Tibial nerve (tissue), 4 donors: ENCODE results near the gene SCPEP1.

ENCODE experiments used
- CTCF ChIP-seq, 5 experiments: fragments of 200-600 bp in 3 of 5; fragments of 450-650 bp in 2 of 5; sonication (generic) in 3 of 5; IDR thresholded peaks; one replicate each; pipeline ENCODE4 v1.5.1; 2016 to 2019; ENCODE audit warnings: antibody characterized with exemption in 5 of 5, mild to moderate bottlenecking in 3 of 5, moderate library complexity in 2 of 5
- EP300 ChIP-seq, 2 donors: sonication (generic); formaldehyde crosslinking; IDR thresholded peaks; one replicate each; pipeline ENCODE4 v1.6.1; 2017; ENCODE audit warnings: antibody characterized with exemption in 2 of 2, mild to moderate bottlenecking in 1 of 2

GRCh38 chr17:56936697-56937322, 41.1 kb upstream of the SCPEP1 start:
- TF ChIP-seq CTCF (IDR thresholded peaks at IDR 0.05): no peak
- no peak for TF ChIP-seq EP300 (IDR thresholded peaks at IDR 0.05)
